GM18520 (cell line): ENCODE results near the gene CCN5.

Source experiments
- ATAC-seq: cut with Tn5 transposase; IDR thresholded peaks from one replicate; pipeline ENCODE4 v1.9.1; 2021; ENCODE audit not compliant: unreplicated experiment

CCN5 gene

GRCh38 chr20:44735816-44736169, 20.6 kb downstream of the CCN5 start:
- ATAC-seq = no peak

- no peak for ATAC-seq
Observed at GRCh38 chr20:44736170-44737021, 21.2 kb downstream of the CCN5 start.

DNA sequence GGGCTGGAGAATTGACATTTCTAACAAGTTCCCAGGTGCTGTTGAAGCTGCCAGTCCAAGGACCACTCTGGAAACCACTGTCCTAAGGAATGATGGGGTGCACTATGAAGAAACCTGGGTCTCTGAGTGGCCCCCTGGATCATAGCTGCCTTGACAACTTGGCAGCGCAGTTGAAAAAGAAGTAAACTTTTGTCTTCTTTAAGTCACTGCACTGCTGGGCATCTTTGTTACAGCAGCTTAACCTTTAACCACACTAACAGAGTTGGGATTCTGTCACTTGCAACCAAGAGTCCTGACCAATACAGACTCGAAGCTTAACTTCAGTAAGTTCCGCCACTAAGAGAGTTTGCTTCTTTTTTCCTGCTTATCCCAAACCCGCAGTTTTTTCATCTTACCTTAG, 21.9 kb downstream of the CCN5 start:
- no peak for ATAC-seq

GRCh38 chr20:44738813-44739477, 23.8 kb downstream of the CCN5 start:
- no peak for ATAC-seq

GRCh38 chr20:44739942-44740341, 24.8 kb downstream of the CCN5 start:
- no peak for ATAC-seq

GRCh38 chr20:44742304-44743079, 27.3 kb downstream of the CCN5 start:
- ATAC-seq = no peak

- ATAC-seq = no peak
Observed at GRCh38 chr20:44743080-44743701, 28.0 kb downstream of the CCN5 start.

DNA sequence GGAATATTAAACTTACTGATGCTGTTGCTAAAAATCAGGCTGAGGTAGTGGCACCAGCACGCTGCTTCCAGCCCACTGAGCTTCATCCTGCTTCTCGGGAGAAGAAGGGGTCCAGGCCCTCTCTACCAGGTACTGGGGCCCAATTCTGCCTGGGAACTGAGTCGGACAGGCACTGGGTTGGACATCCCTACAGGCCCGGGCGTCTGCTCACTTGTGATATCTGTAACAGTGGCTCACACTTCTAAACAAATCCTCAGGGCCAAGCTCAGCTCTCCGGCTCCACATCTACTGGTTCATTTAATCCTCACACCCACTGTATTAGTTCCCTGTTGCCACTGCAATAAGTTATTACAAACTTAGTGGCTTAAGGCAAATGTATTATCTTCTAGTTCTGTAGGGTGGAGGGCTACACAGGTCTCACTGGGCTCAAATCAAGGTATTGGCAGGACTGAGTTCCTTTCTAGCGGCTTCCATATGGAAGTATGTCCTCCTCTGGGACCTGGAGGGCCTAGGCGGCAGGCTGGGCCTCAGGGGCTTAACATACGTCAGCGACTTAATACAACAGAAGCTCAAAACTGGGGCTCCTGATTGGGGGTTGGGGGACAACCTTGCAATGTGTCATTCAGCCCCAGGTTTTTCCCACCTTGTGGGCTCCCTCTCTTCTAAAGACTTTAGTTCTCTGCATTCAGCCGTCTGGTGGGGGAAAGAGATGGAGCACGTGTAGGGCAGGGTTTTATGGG, 28.9 kb downstream of the CCN5 start:
- no peak for ATAC-seq

DNA sequence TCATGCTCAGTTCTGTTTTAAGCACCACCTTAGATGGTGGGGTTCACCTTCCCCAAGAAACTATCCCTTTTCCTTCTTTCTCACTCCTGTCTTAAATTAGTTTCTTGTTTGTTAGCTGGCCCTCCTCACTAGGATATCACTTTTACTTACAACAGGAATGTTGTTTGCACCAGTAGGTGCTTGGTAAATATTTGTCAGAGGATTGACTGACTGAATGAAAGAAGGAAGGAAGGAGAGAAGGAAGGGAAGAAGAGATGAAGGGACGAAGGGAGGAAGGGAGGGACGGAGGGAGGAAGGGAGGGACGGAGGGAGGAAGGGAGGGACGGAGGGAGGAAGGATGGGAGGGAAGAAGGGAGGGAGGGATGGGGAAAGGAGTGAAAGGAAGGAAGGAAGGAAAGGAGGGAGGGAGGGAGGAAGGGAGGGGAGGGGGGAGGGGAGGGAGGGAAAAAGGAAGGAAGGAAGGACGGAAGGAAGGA, 30.0 kb downstream of the CCN5 start:
- ATAC-seq = no peak

DNA sequence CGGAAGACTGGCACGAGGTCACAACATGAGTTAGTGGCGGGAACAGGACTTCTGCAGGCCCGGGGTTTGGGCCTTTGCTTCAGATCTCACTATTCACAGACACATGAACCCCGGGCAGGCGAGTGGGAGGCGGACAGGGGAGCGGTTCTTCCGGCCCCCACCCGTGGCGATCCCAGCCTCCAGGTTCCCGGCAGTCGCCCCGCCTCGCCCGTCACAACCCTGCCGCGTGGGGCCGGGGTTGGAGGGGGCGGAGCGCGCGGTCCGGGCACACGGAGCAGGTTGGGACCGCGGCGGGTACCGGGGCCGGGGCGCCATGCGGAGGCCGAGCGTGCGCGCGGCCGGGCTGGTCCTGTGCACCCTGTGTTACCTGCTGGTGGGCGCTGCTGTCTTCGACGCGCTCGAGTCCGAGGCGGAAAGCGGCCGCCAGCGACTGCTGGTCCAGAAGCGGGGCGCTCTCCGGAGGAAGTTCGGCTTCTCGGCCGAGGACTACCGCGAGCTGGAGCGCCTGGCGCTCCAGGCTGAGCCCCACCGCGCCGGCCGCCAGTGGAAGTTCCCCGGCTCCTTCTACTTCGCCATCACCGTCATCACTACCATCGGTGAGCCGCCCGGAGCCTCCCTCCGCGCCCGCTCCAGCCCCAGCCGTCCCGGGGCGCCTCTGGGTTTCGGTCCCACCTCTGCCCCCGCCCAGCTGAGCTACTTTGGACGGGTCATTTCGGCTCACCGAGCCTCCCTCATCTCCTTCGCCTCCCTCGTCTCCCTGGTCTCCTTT, 30.6 kb downstream of the CCN5 start, which contains the start of gene KCNK15:
KCNK15 (plus strand) TSS at position 268 of the 769 bp plus-strand sequence; CDS start at position 314, 46 bp downstream.
- no peak for ATAC-seq

DNA sequence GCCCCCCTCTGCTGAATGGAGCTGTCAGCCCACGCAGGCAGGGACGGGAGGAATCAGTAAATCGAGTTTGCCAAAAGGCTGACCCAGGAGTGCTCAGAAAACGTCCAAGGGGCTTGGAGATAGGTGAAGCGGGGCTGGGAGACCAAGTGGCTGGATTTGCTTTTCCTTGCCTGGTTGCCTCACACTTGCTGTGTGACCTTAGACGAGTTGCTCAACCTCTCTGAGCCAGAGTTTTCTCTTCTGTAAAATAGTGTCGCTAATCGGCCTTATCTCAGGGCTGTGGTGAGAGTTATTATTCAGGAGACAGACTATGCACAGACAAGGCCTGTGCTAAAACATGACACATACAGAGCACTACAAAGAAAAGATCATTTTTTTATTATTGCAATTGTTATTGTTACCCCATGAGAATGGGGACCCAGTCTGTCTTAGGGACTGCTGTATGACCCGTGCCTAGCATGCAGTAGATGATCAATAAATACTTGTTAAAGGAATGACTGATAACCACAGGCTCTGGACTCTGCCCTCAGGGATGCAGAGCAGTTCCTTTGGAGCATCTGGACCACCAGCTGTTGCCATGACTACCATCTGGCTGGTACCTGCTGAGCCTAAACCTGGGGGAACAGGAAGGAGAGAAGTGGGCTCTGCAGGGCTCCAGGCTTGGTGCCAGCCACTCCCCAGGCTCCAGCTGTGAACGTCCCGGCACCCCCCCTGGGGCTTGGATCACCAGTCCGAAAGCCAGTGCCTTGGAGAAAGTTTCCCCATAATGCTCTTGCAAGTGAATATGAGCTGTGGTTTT, 31.4 kb downstream of the CCN5 start:
- no peak for ATAC-seq

- ATAC-seq = no peak
Observed at GRCh38 chr20:44747166-44748004, 32.2 kb downstream of the CCN5 start.

DNA sequence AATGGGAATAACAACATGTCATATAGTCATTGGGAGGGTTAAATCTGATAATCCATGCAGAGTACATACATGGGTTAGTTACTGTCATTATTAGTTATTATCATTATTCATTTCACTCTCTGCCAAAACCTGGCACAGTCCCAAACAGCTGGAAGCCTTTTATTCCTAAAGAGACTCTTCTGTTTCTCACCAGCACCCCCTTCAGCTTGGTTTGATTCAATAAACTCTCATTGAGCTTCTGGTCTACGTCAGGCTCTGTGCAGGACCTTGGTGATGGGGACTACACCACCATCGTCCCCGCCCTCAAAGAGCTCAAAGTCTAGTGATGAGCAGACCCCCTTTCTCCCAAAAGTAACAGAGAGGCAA, 32.8 kb downstream of the CCN5 start:
- ATAC-seq = no peak

GRCh38 chr20:44750081-44750805, 35.1 kb downstream of the CCN5 start:
- no peak for ATAC-seq

- no peak for ATAC-seq
Observed at GRCh38 chr20:44752099-44752931, 37.1 kb downstream of the CCN5 start.

GRCh38 chr20:44754554-44754953, 39.4 kb downstream of the CCN5 start:
- ATAC-seq = no peak
